NCI-H2171 (cell line): ENCODE results near the gene LRG1.
A peak's percentile ranks its signal among the peaks of the same experiment; 100 is the strongest.
"Not testable (repeated sequence)": the region's sequence is repeated elsewhere in the genome, so short reads cannot be mapped to it uniquely, and the experiment has no call there.

Experiments
- DNase-seq: peaks from one replicate; lab custom pipeline; 2025; lab: John Stamatoyannopoulos, UW

LRG1 gene

GRCh38 chr19:4553092-4553695 is 13.4 kb upstream of the LRG1 start:
- DNase-seq = no peak

DNA sequence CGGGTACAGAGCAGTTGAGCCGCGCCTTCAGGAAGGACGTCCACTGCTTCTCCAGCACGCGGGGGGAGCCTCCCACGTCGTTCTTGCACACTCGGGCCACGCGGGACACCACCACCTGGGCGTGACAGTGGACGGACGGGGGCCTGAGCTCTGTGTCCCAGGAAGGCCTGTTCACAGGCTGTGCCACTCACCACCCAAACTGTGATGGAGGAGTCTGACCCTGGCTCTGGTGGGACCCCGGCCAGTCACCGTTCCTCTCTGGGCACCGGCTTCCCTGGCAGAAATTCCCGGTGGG is 12.6 kb upstream of the LRG1 start:
- DNase-seq = no peak

GRCh38 chr19:4550479-4551050 is 10.7 kb upstream of the LRG1 start:
- no peak for DNase-seq

GRCh38 chr19:4550018-4550417 is 10.2 kb upstream of the LRG1 start:
- DNase-seq = no peak

- DNase-seq = no peak
Observed at GRCh38 chr19:4548238-4548584, 8.4 kb upstream of the LRG1 start.

DNA sequence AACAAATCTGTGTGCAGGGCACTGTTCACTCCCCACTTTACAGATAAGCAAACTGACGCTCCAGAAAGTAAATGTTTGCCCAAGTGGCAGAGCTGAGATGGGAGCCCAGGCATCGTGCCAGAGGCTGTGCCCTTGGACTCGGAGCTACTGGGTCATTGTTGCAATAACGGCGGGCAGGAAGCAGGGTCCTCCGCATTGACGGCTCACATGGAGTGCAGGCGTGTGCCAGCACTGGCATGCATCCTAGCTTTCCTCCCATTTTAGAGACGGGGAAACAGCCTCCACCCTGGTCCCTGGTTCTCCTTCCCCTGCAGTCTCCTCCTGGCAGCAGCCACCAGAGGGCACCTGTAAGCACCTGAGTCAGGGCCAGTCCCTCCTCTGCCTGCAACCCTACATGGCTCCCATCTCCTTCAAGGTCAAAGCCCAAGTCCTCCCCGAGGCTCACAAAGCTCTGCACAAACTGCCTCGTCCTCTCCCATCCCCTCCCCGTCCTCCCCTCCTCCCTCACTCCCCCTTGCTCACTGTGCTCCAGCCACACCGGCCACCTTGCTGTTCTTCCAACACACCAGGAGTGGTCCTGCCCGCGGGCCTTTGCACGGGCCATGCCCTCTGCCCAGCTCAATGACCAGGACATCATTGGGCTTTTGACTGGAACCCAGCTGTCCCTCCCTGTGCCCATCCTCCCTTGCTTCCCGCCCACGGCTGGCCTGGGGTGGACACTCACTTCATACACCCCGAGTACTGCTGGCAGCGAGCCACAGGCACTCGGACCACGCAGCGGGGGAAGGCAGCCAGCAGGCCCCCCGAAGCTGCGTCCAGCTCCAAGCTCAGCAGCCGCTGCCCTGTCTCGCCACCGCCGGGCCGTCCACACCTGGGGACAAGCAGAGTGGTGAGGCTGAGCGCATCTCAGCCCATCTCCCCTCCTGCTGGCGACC is 7.7 kb upstream of the LRG1 start:
- no peak for DNase-seq

DNA sequence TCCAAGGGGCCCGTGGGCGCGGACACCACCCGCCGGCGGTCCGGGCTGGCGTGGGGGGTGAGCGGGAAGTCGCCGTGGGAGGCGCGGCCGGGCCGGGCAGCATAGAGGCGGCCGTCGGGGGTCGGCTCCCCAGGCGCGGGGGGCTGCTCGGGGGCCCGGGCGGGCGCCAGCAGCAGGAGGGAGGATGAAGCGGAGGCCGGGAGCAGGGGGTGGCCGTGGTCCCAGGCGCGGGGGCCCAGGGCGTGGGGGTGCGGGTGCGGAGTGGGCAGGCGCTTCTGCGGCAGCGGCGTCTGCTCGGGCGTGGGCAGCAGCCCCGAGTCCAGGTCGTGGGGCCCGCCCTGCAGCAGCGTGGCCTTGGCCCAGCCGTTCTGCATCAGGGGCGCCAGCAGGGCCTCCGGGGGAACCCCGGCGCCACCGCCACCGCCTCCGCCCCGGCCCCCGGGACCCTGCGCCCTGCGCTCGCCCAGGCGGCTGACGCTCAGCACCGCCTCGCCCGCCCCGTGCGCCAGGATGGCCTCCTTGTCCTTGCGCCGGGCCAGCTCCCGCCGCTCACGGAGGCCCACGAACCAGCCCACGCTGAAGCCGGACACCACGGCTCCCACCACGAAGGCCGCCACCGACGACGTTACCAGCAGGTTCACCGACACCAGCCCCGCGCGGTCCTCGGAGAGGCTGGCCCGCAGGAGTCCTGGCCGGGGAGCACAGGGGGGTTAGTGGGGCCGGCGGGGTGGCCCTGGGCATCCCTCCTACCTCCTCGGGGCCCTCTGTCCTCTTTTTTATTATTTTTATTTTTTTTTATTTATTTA is 4.2 kb upstream of the LRG1 start:
- no peak for DNase-seq

DNA sequence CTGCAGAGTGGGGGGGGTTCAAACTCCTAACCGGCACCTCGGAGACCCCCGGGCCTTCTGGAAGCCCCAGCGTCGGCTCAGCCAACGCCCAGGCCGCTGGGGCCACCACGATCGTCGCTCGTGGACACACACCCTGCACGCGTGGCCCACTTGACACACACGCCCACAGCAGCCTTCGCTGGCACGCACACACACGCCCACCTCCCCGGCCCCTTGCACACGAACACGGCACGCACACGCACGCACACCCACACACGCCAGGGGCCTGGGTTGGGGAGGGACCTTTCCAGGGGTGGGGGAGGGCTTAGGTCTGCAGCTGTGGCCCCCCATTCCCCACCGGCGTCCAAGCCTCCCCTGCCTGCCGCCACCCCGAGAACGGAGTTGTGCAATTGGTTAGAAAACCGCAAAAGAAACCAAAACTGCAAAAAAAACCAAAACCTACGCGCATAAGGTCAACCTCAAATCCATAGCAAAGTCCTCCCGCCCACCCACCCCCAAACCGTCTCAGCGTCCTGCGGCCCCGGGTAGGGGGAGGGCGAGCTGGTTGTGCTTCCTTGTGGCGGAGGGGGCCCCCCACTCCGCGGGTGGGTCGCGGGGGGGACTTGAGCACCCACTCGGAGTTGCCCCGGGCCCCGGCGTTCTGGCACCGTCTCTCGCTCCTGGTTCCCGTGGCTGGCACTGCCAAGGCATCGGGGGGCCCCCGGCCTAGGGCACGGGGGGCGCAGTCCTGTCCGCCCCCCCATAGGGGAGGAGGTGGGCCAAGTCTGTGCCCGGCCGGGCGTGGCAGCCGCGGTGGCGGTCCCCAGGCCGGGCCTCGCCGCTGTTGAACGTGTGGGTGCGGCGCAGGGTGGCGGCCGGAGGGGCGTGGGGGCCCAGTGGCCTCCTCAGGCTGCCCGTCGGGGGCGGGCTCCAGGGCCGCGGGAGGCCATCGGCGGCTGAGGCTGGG is 3.3 kb upstream of the LRG1 start:
- DNase-seq = no peak

GRCh38 chr19:4541806-4542145 is 1.9 kb upstream of the LRG1 start:
- DNase-seq = not testable (repeated sequence)

DNA sequence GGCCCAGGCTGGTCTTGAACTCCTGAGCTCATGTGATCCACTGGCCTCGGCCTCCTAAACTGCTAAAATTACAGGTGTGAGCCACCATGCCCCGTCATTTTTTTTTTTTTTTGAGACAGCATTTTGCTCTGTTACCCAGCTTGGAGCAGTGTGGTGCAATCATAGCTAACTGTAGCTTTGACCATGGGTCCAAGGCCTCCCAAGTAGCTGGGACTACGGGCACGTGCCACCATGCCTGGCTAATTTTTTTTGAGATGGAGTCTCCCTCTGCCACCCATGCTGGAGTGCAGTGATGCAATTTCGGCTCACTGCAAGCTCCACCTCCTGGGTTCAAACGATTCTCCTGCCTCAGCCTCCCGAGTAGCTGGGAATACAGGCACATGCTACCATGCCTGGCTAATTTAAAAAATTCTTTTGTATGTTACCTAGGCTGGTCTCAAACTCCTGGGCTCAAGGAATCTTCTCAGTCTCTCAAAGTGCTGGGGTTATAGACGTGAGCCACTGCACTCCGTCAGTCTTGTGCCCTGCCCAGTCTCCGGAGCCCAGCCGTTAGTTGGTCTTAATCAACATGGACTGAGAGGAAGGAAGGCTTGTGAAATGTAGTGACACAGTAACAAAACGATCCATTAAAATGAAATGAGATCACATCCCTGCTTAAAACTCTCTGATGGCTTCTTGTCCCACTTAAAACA is 1.4 kb upstream of the LRG1 start:
- DNase-seq = no peak

GRCh38 chr19:4539169-4539692 is 605 bp downstream of the LRG1 start:
- DNase-seq = no peak

GRCh38 chr19:4538601-4538954 is 1.3 kb downstream of the LRG1 start:
- peak; percentile 27 for DNase-seq

DNA sequence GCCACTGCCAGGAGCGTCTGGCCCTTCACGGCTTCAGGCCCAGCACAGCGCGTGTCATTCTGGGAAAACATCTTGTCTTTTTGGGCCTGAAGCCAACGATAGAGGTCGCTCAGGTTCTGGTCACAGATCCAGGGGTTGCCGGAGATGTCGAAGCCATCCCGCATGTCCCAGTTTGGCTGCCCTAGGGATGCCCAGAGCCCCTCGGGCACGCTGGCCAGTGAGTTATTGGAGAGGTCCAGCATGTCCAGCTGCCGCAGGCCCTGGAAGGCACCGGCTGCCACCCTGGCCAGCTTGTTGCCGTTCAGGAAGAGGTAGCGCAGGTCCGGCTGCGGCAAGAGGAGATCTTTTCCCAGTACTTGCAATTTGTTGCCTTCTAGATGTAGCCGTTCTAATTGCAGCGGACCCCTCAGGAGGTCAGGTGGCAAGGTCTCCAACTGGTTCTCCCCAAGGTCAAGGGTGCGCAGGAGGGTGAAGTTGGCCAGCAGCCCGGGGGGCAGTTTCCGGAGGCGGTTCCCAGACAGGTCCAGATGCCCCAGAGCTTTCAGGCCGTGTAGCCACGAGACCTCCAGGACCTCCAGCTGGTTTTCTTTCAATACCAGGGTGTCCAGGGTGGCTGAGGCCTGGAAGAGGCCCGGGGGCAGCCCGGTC is 1.8 kb downstream of the LRG1 start:
- no peak for DNase-seq

DNA sequence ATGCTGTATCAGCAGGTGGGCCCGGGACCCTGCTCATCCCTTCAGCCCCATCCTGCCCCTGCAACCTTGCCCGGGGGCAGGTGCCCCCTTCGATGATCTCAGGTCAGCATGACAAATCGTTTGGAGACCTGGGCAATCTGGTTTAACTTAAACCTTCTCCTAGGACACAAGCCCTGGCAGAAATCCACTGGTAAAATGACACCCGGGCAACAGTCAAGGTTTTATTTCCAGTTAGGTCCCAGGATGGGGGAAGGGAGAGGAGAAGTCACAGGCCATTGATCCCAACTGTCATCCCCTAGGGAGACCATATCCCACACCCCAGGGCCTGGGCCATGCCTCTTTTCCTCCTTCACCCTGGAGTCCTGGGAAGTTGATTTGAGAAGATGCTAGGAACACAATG is 3.0 kb downstream of the LRG1 start:
- no peak for DNase-seq

- peak; percentile 78 for DNase-seq
Observed at GRCh38 chr19:4534836-4535658, 4.8 kb downstream of the LRG1 start, which contains the start of gene PLIN5. Gene PLIN5 (minus strand): TSS chr19:4535224. CDS start chr19:4534074, 1,150 bp downstream.

GRCh38 chr19:4533835-4534424 is 5.9 kb downstream of the LRG1 start:
- no peak for DNase-seq

DNA sequence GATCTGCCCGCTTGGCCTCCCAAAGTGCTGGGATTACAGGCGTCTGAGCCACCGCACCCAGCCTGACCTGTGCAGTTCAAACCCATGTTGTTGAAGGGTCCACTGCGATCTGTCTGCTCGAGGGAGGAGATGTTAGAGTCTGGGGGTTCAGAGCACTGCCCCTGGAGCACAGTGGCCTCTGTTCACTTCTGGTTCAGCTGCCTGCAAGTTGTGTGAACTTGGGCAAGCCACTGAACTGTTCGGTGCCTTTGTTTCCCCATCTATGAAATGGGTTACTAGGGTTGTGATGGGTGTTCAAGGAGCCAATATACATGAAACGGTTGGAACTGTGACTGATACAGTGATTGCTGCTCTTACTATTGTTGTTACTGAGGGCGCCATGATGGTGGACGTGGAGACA is 6.5 kb downstream of the LRG1 start:
- DNase-seq = no peak

DNA sequence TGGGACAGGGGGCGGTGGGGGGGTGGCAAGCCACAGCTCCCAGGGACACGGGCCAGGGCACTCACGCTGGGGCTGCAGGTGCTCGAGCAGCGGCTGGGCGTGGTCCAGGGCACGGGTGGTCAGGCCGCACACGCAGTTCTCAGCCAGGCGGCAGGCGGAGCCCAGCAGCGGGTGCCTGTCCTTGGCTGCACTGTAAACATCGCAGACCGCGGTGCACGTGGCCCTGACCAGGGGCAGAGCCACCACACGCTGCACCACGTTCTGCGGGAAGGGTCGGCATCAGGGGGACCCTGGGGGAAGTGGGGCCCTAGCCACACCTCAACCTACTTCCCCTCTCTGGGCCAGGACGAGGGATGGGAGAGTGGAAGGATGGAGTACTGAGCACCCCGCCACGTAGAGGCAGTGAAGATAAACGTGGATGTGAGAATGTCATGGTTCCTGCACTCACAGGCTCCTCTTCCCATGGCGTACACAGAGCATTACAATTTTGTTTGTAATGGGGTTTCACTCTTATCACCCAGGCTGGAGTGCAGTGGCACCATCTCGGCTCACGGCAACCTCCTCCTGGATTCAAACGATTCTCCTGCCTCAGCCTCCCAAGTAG is 8.2 kb downstream of the LRG1 start:
- DNase-seq = no peak
